GM12878 (cell line): ENCODE measurements around the gene TRH. TPM values are rescaled to one million over a fixed set of nuclear protein-coding genes. Genes with fewer than 3 reads are reported as not detected.

Experiments
- ATAC-seq: fragments of 200-7000 bp; cut with Tn5 transposase; 3 replicates; pipeline ENCODE4 v1.9.1; 2020; ENCODE audit warnings: mild to moderate bottlenecking, moderate library complexity
- BruUV-seq: library from RNA; stranded (reverse); fragments of 400-500 nt; replicated peaks from 2 replicates; lab custom pipeline; 2021; lab: Mats Ljungman, UMichigan
- CTCF ChIA-PET: fragments of 300-600 bp; sonication (Branson Sonifier 250); formaldehyde crosslinking; extraction: SDS; loops from one replicate; lab custom pipeline; 2021; ENCODE audit warnings: inconsistent platforms; lab: Yijun Ruan, JAX
- POLR2A ChIA-PET: fragments of 350-600 bp; formaldehyde crosslinking; extraction: SDS; loops from one replicate; lab custom pipeline; 2021; ENCODE audit warnings: inconsistent platforms; lab: Charles Lee
- RAD21 ChIA-PET: fragments of 300-600 bp; sonication (Branson Sonifier 250); formaldehyde crosslinking; loops from one replicate; lab custom pipeline; 2023; ENCODE audit warnings: antibody characterized with exemption; ENCODE audit not compliant: unreplicated experiment; lab: Charles Lee
- SMC1A ChIA-PET: fragments of 300-600 bp; sonication (Branson Sonifier 250); formaldehyde crosslinking; loops from one replicate; lab custom pipeline; 2023; ENCODE audit not compliant: unreplicated experiment, uncharacterized antibody; lab: Charles Lee
- DNase-seq: peaks from one replicate; pipeline ENCODE4 v3.0.0-alpha.2; 2011; ENCODE audit warnings: low read depth, low spot score
- FAIRE-seq: peaks from 3 replicates; lab custom pipeline; 2011; peaks lifted over from hg19 to GRCh38; lab: Jason Lieb, UNC
- H2AFZ ChIP-seq: 2 replicates; pipeline ENCODE4 v1.6.0; 2011; ENCODE audit warnings: low read depth, low read length, control low read depth; ENCODE audit not compliant: control insufficient read depth
- H3K27ac ChIP-seq: 2 replicates; pipeline ENCODE4 v1.5.1; 2011; ENCODE audit warnings: control low read depth; ENCODE audit not compliant: control insufficient read depth, insufficient read depth
- H3K27me3 ChIP-seq, 2 experiments: replicated peaks in 1 of 2; 2 replicates each; pipeline versions ENCODE4 v1.6.0 to v1.6.1; 2011; ENCODE audit warnings: low read length in 1 of 2; ENCODE audit not compliant: control insufficient read depth in 2 of 2, insufficient read depth in 2 of 2
- H3K36me3 ChIP-seq, 2 experiments: 2 replicates each; pipeline ENCODE4 v1.5.1; 2011; ENCODE audit warnings: low read length in 1 of 2; ENCODE audit not compliant: control insufficient read depth in 2 of 2, insufficient read depth in 2 of 2
- H3K4me1 ChIP-seq: 2 replicates; pipeline ENCODE4 v1.6.1; 2011; ENCODE audit warnings: mild to moderate bottlenecking, low read length, moderate library complexity, mixed read lengths; ENCODE audit not compliant: control insufficient read depth, insufficient read depth
- H3K4me2 ChIP-seq: 2 replicates; pipeline ENCODE4 v1.6.0; 2011; ENCODE audit warnings: control low read depth; ENCODE audit not compliant: control insufficient read depth, insufficient read depth
- H3K4me3 ChIP-seq: fragments of 200-600 bp; sonication (generic); 2 replicates; pipeline ENCODE4 v1.5.1; 2016
- H3K79me2 ChIP-seq: 2 replicates; pipeline ENCODE4 v1.6.0; 2011; ENCODE audit warnings: low read length; ENCODE audit not compliant: control insufficient read depth, insufficient read depth
- H3K9ac ChIP-seq: 2 replicates; pipeline ENCODE4 v1.8.0; 2011; ENCODE audit warnings: low read length, control low read depth, mixed read lengths; ENCODE audit not compliant: control insufficient read depth, insufficient read depth
- H3K9me3 ChIP-seq: replicated peaks from 3 replicates; pipeline ENCODE4 v1.5.1; 2011; ENCODE audit warnings: mild to moderate bottlenecking, low read length; ENCODE audit not compliant: control insufficient read depth, insufficient read depth
- H4K20me1 ChIP-seq: 2 replicates; pipeline ENCODE4 v1.6.0; 2011; ENCODE audit not compliant: control insufficient read depth, insufficient read depth
- BHLHE40 ChIP-seq, 2 experiments: fragments of 450-650 bp in 1 of 2; IDR thresholded peaks; 2 replicates each; pipeline ENCODE4 v1.6.1; 2011 to 2017; ENCODE audit warnings: low read depth in 2 of 2, borderline replicate concordance in 1 of 2, improper control_type of control experiment in 1 of 2, low read length in 1 of 2, mild to moderate bottlenecking in 1 of 2
- FOXK2 ChIP-seq: fragments of 450-650 bp; IDR thresholded peaks from 2 replicates; pipeline ENCODE4 v1.6.1; 2017; ENCODE audit warnings: mild to moderate bottlenecking, moderate library complexity
- KDM1A ChIP-seq: fragments of 200-600 bp; sonication (generic); IDR thresholded peaks from 2 replicates; pipeline ENCODE4 v1.6.1; 2016; ENCODE audit warnings: borderline replicate concordance
- MXI1 ChIP-seq: fragments of 150-350 bp; IDR thresholded peaks from 2 replicates; pipeline ENCODE4 v1.6.1; 2011; ENCODE audit warnings: low read depth, mild to moderate bottlenecking, inconsistent platforms, low read length, improper control_type of control experiment
- NBN ChIP-seq: fragments of 450-650 bp; IDR thresholded peaks from 2 replicates; pipeline ENCODE4 v1.6.1; 2016
- PAX5 ChIP-seq: IDR thresholded peaks from 2 replicates; pipeline ENCODE4 v1.6.1; 2011; ENCODE audit warnings: low read depth, low read length, borderline replicate concordance
- SREBF1 ChIP-seq: IDR thresholded peaks from 2 replicates; pipeline ENCODE4 v1.6.1; 2012; ENCODE audit warnings: mild to moderate bottlenecking, low read length
- STAT3 ChIP-seq: IDR thresholded peaks from 2 replicates; pipeline ENCODE4 v1.6.1; 2011; ENCODE audit warnings: low read depth, low read length, improper control_type of control experiment
- TARDBP ChIP-seq: IDR thresholded peaks from 2 replicates; pipeline ENCODE4 v1.6.1; 2016; ENCODE audit warnings: borderline replicate concordance
- YBX1 ChIP-seq: fragments of 450-650 bp; IDR thresholded peaks from 2 replicates; pipeline ENCODE4 v1.6.1; 2016; ENCODE audit warnings: antibody characterized with exemption
- YY1 ChIP-seq: IDR thresholded peaks from 2 replicates; pipeline ENCODE4 v1.6.1; 2011; ENCODE audit warnings: low read depth, mild to moderate bottlenecking, low read length
- ZZZ3 ChIP-seq: IDR thresholded peaks from 2 replicates; pipeline ENCODE4 v1.6.1; 2011; ENCODE audit warnings: low read depth; ENCODE audit not compliant: control insufficient read depth, insufficient read length
- WGBS: methylation state at CpG from one replicate; pipeline ENCODE4 v1.1.6; 2016; ENCODE audit warnings: low lambda C conversion rate; ENCODE audit not compliant: insufficient replicate concordance, insufficient coverage; ENCODE audit errors: missing lambda C conversion rate; 5-methylcytosine and 5-hydroxymethylcytosine counted together
- in situ Hi-C: fragments of 300-500 bp; cut with MboI; formaldehyde crosslinking; loops from 9 replicates; pipeline ENCODE4 v1.14.3; 2018; ENCODE audit warnings: mixed read lengths
- intact Hi-C: fragments of 100-400 bp; cut with micrococcal nuclease; formaldehyde crosslinking; loops from one replicate; pipeline ENCODE4 v1.14.2; 2022; ENCODE audit not compliant: unreplicated experiment
- polyA plus RNA-seq, 11 experiments: library from polyadenylated mRNA; depleted of rRNA in 4 of 11; unstranded in 6 of 11; stranded (reverse) in 5 of 11; fragments of >200 nt; fragmentation: Nextera tagmentation in 4 of 11; fragmentation: Illumina TruSeq in 1 of 11; extraction: Ambion mirVana in 4 of 11; extraction: Trizol in 1 of 11; gene quantifications; 1 replicate in 1 of 11; 2 replicates in 10 of 11; pipeline versions ENCODE4 v1.2.1 to v1.2.3, GENCODE V29; 2011 to 2016; ENCODE audit warnings: inconsistent platforms in 2 of 11, missing spikeins in 2 of 11, low read depth in 1 of 11
- total RNA-seq, 4 experiments: library from RNA; depleted of rRNA in 3 of 4; stranded (reverse); fragments of >200 nt in 3 of 4; fragmentation: Illumina TruSeq in 1 of 4; extraction: Trizol in 1 of 4; gene quantifications; 2 replicates each; pipeline versions ENCODE4 v1.2.1 to v1.2.3, GENCODE V29; 2013 to 2021
- TF ChIP-seq, protein P1 (sequence below): fragments of 450-650 bp; conservative IDR thresholded peaks from 2 replicates; pipeline ENCODE4 v1.6.1; 2017; ENCODE audit warnings: mild to moderate bottlenecking, moderate library complexity
- TF ChIP-seq, protein P2 (sequence below): fragments of 450-650 bp; IDR thresholded peaks from 2 replicates; pipeline ENCODE4 v1.6.1; 2016; ENCODE audit warnings: mild to moderate bottlenecking
- TF ChIP-seq, protein P3 (sequence below): fragments of 150-350 bp; IDR thresholded peaks from 2 replicates; pipeline ENCODE4 v1.6.1; 2014; ENCODE audit warnings: mild to moderate bottlenecking, low read depth, low read length

Gene TRH
- total and polyA plus RNA-seq, 10 of the 15 experiments (the other 5 are each of a cell fraction or from before 2014, with no cell fraction given): not detected

DNA sequence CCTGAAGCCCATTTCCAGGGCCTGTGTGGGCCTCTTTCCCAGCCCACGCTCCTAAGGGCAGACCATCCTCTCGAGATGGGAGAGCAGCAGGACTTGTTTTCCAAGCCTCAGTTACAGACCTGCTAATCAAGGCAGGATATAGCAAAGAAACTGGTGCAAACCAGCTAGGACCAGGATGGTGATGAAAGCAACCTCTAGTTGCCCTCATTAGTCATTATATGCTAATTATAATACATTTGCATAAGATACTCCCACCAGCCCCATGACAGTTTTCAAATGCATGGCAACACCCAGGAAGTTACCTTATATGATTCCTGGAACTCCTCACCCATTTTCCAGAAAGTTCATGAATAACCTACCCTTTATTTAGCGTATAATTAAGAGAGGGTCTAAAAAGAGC, 34.4 kb upstream of the TRH start:
- Histone ChIP-seq H3K9me3 (no peaks in the 10 kb centered on the region), H3K27ac (no peak overlapping the region), H3K79me2 (no peaks in the 10 kb centered on the region), H3K4me2 (no peak overlapping the region), H3K4me3 (no peak overlapping the region), H3K27me3 (no peaks in the 10 kb centered on the region; a peak in 1 of 4 replicates), H3K36me3 (no peaks in the 10 kb centered on the region), H2AFZ (no peak overlapping the region), H3K4me1 (no peaks in the 10 kb centered on the region), H3K9ac (no peak overlapping the region), H4K20me1 (no peaks in the 10 kb centered on the region)
- no peak for ATAC-seq
- whole genome bisulfite sequencing: 44% methylated on average over 3 of the region's 3 CpGs
- ChIA-PET RAD21 (interaction anchor here (1.1 kb wide), 1 partner anchor 172 kb away, joined by 3 read pairs; no protein-coding TSS in a partner anchor), CTCF (interaction anchor here (3.6 kb wide), 1 partner anchor 158 kb away, joined by 30 read pairs; no protein-coding TSS in a partner anchor), POLR2A (no interaction called here), SMC1A (no interaction called here)
- BruUV-seq: no TSS peak
- intact Hi-C loops (loop anchor here (5.0 kb wide), 1 partner anchor 52 kb away; no protein-coding TSS in a partner anchor), in situ Hi-C loops (no loop called here)
- TF ChIP-seq, protein P1, sequence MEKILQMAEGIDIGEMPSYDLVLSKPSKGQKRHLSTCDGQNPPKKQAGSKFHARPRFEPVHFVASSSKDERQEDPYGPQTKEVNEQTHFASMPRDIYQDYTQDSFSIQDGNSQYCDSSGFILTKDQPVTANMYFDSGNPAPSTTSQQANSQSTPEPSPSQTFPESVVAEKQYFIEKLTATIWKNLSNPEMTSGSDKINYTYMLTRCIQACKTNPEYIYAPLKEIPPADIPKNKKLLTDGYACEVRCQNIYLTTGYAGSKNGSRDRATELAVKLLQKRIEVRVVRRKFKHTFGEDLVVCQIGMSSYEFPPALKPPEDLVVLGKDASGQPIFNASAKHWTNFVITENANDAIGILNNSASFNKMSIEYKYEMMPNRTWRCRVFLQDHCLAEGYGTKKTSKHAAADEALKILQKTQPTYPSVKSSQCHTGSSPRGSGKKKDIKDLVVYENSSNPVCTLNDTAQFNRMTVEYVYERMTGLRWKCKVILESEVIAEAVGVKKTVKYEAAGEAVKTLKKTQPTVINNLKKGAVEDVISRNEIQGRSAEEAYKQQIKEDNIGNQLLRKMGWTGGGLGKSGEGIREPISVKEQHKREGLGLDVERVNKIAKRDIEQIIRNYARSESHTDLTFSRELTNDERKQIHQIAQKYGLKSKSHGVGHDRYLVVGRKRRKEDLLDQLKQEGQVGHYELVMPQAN: no peak
- TF ChIP-seq SREBF1: no peak
- TF ChIP-seq, protein P2, sequence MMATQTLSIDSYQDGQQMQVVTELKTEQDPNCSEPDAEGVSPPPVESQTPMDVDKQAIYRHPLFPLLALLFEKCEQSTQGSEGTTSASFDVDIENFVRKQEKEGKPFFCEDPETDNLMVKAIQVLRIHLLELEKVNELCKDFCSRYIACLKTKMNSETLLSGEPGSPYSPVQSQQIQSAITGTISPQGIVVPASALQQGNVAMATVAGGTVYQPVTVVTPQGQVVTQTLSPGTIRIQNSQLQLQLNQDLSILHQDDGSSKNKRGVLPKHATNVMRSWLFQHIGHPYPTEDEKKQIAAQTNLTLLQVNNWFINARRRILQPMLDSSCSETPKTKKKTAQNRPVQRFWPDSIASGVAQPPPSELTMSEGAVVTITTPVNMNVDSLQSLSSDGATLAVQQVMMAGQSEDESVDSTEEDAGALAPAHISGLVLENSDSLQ: no peak
- no peak for TF ChIP-seq MXI1
- TF ChIP-seq, protein P3, sequence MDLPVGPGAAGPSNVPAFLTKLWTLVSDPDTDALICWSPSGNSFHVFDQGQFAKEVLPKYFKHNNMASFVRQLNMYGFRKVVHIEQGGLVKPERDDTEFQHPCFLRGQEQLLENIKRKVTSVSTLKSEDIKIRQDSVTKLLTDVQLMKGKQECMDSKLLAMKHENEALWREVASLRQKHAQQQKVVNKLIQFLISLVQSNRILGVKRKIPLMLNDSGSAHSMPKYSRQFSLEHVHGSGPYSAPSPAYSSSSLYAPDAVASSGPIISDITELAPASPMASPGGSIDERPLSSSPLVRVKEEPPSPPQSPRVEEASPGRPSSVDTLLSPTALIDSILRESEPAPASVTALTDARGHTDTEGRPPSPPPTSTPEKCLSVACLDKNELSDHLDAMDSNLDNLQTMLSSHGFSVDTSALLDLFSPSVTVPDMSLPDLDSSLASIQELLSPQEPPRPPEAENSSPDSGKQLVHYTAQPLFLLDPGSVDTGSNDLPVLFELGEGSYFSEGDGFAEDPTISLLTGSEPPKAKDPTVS: no peak
- TF ChIP-seq FOXK2: no peak
- TF ChIP-seq YBX1: no peak
- TF ChIP-seq STAT3: no peak
- no peak for TF ChIP-seq BHLHE40 (IDR thresholded peaks at IDR 0.05; ENCODE audit: borderline replicate concordance in 1 of 2, low read depth in 2 of 2, low read length in 1 of 2)
- TF ChIP-seq TARDBP: no peak
- no peak for TF ChIP-seq KDM1A
- no peak for TF ChIP-seq YY1
- no peak for TF ChIP-seq NBN
- no peak for TF ChIP-seq PAX5
- TF ChIP-seq ZZZ3: no peak
- DNase-seq: no peak
- no peak for FAIRE-seq
